Activated CD4-positive, alpha-beta T cell treated with anti-CD3 and anti-CD28 coated beads, Interleukin-2, amount 50 U/mL, for 48 hours (primary cell): Measurements from ENCODE around the gene GAB1.
A peak's percentile ranks its signal among the peaks of the same experiment; 100 is the strongest.

Source experiments
- DNase-seq, 2 experiments: peaks; one replicate each; pipeline ENCODE4 v3.0.0-alpha.2; 2020

The GAB1 gene

GRCh38 chr4:143336781-143337599 is at the start of gene GAB1:
Gene GAB1 (plus strand): TSS chr4:143336876. CDS start chr4:143337189, 313 bp downstream.
- peak; percentile 41 to 54 for DNase-seq

GRCh38 chr4:143287572-143287923 is 49.1 kb upstream of the GAB1 start:
- DNase-seq, result no peak

DNA sequence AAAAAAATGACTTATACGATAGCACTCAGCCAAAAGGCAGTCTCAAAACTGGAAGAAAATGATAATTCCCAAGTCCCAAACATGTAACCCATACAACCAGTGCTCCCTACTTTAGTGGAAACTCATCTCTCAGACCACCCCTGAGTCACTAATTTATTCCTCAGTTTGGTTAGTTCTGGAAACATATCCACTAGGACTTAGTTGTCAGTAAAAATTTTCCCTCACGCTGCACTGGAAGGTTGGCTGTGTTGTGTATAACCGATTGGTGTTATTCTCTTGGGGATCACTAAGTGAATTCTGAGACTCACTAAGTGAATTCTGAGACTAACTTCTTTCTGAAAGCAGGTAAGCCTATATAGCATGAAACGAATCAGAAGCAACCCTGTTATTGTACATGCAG is 48.5 kb upstream of the GAB1 start:
- no peak for DNase-seq

DNA sequence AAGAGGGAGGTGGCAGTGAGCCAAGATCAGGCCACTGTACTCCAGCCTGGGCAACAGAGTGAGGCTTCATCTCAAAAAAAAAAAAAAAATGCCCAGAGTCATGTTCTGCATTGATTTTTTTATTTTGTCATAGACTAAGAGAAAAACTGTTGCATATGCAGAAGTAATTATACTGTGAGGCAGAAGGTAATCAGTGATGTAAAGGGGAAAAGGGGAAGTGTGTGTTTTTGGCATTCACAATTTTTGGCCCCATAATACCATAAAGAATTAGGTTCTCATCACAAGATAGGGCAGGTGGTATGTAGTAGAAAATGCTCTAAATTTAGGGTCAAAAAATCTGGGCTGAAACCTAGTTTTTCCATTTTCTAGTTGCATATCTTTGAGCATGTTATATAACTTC is 47.3 kb upstream of the GAB1 start:
- DNase-seq, result no peak

- DNase-seq, result no peak
Measured at GRCh38 chr4:143291314-143291713, 45.4 kb upstream of the GAB1 start.

- DNase-seq, result no peak
Measured at GRCh38 chr4:143292858-143293257, 43.8 kb upstream of the GAB1 start.

DNA sequence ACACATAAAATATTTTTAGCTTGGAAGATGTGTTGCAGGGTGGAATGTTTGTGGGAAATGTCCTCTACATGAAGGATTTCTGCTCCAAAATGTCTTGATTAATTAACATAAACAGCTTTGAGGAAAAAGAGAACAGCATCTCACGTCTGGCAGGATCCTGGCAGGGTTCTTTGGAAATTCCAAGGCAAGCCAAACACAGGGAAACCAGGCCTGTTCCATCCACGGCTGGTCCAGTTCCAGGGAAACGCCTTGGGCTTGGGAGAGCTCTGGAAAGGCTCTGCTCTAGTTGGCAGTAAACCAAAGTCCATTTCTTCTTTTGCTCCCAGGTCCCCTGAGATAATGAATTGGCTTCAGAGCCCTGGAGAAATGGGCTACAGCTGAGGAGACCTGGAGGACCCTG is 42.4 kb upstream of the GAB1 start:
- no peak for DNase-seq

DNA sequence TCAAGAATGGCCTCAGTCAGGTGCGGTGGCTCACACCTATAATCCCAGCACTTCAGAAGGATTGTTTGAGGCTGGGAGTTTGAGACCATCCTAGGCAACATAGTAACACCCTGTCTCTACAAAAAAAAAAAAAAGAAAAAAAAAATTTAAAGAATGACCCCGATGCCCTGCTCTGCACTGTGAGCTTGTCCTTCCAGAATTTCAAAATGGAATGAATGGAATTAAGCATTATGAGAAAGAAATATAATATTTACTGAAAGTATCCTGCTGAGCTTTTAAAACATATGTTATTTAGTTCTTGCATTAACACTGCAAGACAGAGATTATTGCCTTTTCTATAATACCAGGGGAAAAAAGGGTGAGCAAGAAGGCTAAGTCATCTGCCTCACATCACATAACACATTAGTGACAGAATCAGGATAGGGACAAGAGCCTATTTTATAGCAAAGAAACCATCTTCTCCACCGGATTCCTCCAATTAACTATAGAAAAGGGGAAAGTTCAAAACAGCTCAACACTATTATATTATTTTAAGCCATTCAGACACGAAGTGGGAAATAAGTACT is 41.9 kb upstream of the GAB1 start:
- DNase-seq, result no peak

- DNase-seq, result no peak
Measured at GRCh38 chr4:143296397-143297067, 40.1 kb upstream of the GAB1 start.

DNA sequence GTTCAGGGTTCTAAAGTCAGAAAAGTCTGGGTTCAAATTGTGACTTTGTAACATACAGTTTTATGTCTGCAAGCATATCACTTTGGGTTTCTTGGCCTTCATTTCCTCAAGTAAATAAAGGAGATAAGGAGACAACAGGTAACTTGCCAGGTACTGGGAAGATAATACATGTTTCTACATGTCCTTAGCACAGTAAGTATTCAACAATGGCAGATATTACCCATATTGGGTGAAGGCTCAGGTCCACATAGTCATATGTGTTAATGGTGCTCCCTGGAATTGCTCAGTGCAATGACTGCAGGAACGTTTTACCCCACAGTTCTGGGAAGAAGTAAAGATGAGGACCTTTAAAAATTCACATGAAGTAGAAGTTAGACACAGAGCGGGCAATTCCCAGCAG is 35.8 kb upstream of the GAB1 start:
- no peak for DNase-seq

GRCh38 chr4:143302536-143302935 is 34.1 kb upstream of the GAB1 start:
- DNase-seq, result no peak

- DNase-seq, result no peak
Measured at GRCh38 chr4:143306788-143307187, 29.9 kb upstream of the GAB1 start.

DNA sequence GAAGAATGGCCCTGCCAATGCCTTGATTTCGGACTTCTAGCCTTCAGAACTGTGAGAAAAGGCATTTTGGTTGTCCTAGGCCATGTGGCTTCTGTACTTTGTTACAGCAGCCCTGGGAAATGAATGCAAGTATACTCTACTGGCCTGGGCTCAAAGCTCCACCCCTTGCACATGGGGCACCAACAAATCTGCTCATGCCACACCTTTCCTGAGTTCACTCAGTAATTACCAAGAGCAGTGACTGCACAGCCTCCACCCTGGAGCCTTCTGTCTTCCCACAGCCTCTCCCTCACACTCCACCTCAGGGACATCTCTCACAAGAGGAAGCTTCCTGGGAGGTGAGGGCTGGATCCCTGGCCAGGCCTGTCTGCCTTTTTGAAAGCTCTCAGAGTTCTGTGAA is 29.1 kb upstream of the GAB1 start:
- no peak for DNase-seq

GRCh38 chr4:143308377-143308776 is 28.3 kb upstream of the GAB1 start:
- no peak for DNase-seq

GRCh38 chr4:143311924-143312323 is 24.8 kb upstream of the GAB1 start:
- no peak for DNase-seq

GRCh38 chr4:143313521-143313920 is 23.2 kb upstream of the GAB1 start:
- DNase-seq, result no peak

- no peak for DNase-seq
Measured at GRCh38 chr4:143313996-143314395, 22.7 kb upstream of the GAB1 start.

DNA sequence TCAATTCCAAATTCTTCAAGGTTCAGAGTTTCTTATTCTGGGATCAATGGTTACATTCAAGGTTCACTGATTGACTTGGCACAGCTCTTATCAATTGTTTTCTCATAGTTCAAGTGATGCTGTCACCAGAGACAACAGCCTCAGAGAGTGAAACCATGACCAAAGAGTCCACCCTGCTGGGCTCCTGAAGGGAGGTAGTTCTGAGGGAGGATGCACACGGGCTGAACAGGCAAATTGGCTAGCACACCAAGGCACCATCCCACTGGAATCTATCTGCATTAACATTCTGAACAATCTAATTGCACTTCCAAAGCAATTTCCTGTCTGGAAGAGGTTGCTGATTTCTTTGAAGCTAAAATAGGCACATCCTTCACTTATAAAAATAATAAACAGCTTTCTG is 16.6 kb upstream of the GAB1 start:
- DNase-seq, result no peak

DNA sequence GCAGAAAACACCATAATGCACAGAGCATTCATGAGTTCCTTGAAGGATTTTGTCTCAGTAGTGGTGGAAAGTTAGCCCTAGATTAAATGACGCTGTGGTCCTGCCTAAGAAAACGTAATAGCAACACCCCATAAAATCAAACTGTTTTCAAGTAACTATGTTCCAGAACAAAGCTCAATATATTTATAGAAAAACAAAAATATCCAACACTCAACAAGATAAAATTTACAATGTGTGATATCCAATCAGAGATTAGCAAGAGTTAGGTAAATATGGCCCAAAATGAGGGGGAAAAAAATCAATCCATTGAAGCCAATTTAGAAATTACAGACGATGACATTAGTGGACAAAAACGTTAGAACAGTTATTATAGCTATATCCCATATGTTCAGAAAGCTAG is 9.9 kb upstream of the GAB1 start:
- no peak for DNase-seq

DNA sequence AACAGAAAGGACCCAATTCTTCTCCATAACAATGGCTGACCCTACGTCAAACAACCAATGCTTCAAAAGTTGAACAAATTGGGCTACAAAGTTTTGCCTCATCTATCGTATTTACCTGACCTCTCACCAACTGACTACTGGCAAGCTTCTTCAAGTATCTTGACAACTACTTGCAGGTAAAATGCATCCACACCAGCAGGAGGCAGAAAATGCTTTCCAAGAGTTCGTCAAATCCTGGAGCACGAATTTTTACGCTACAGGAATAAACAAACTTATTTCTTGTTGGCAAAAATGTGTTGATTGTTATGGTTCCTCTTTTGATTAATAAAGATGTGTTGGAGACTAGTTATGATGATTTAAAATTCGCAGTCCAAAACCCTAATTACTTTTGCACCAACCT is 6.7 kb upstream of the GAB1 start:
- no peak for DNase-seq

- peak; percentile 33 to 49 for DNase-seq
Measured at GRCh38 chr4:143335979-143336780, 496 bp upstream of the GAB1 start.

DNA sequence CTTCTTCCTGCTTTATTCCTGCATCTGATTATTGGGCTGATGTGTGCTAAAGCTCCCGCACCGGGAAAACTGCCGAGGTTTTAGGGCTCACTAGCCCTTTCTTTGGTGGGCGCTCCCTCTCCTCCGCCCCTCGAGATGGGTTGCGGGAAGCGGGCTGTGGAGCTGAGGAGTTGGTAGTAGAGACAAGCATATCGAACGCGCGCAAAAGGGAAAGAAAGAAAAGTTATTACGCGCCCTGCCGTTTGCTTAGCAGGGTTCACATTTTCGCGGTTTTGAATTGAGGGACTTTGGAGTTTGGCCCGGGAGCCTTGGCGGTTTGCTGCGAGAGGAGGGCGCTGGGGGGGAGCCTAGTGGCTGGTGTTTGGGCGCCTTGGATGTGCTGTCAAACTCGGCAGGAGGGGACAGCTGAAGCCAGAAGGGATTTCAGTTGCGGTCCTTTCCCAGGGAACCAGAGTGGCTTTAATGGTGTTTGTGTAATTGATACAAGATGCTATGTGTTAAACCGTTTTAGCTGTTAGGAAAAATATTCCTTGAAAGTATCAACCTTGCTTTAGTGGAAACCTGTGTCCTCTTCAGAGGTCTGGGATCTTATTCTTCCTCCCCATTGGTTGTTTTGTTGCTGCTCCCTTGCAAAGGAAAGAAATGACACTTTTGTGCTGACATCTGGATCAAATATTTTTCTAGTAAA is 1.1 kb downstream of the GAB1 start:
- DNase-seq, result peak in 1 of 2 experiments; percentile 11

- DNase-seq, result no peak
Measured at GRCh38 chr4:143338313-143338712, 1.6 kb downstream of the GAB1 start.
